Tibial artery (tissue), 4 donors: ENCODE data around the gene FASN.

Source experiments
- DNase-seq, 2 donors: peaks; one replicate each; pipeline ENCODE4 v3.0.0-alpha.2; 2019
- H3K27ac ChIP-seq, 2 donors: fragments of 200-600 bp; sonication (generic) in 1 of 2; 1 replicate in 1 of 2; 2 replicates in 1 of 2; pipeline ENCODE4 v1.5.1; 2018 to 2019; ENCODE audit warnings: mild to moderate bottlenecking in 1 of 2
- H3K27me3 ChIP-seq, 2 donors: fragments of 200-600 bp; sonication (generic) in 1 of 2; one replicate each; pipeline versions ENCODE4 v1.5.1 to v1.6.0; 2016 to 2019
- H3K36me3 ChIP-seq, 3 donors: fragments of 200-600 bp; sonication (generic) in 2 of 3; one replicate each; pipeline ENCODE4 v1.5.1; 2016 to 2019; ENCODE audit warnings: mild to moderate bottlenecking in 2 of 3
- H3K4me1 ChIP-seq, 4 donors: fragments of 200-600 bp; sonication (generic) in 2 of 4; 1 replicate in 3 of 4; 2 replicates in 1 of 4; pipeline ENCODE4 v1.5.1; 2016 to 2019
- H3K4me3 ChIP-seq, 2 donors: fragments of 200-600 bp; sonication (generic) in 1 of 2; 1 replicate in 1 of 2; 2 replicates in 1 of 2; pipeline ENCODE4 v1.5.1; 2018 to 2019; ENCODE audit warnings: mild to moderate bottlenecking in 2 of 2
- H3K9me3 ChIP-seq, 3 donors: fragments of 200-600 bp; sonication (generic) in 1 of 3; one replicate each; pipeline ENCODE4 v1.5.1; 2016 to 2019
- intact Hi-C: fragments of 100-400 bp; cut with DNase I; formaldehyde crosslinking; loops from one replicate; pipeline ENCODE4 v1.15.0; 2023; ENCODE audit warnings: low total_unique reads
- TF ChIP-seq, protein P1 (sequence below), 2 experiments: fragments of 200-600 bp in 1 of 2; fragments of 450-650 bp in 1 of 2; IDR thresholded peaks; one replicate each; pipeline ENCODE4 v1.5.1; 2017 to 2019; ENCODE audit warnings: antibody characterized with exemption in 2 of 2, mild to moderate bottlenecking in 1 of 2, moderate library complexity in 1 of 2

Gene FASN

DNA sequence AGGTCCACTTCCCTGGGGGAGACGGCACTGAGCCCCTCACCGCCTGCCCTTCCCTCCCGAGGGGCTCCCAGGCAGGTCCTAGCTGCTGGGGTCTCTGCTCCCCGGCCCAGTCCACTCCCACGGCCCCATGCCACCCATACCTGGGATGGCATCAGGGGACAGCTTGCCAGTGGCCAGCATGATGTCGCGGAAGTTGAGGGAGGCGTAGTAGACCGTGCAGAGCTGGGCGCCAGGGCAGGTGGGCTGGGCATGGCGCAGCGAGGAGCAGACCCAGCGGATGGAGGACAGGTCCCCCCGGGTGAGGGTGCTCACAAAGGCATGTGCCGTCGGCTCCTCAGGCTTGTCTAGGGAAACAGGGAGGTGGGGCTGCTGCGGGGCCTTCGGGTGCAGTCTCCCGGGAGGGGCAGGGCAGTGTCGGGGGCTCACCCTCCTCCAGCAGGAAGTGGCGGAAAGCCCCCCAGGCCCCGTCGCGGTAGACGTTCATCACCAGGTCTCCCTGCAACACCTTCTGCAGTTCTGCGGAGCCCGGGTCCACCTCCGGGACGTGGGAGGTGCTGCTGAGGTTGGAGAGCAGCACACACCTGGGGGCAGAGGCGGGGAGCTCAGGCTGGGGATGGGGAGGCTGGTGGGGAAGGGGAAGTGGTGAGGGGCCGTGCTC is 13.5 kb downstream of the FASN start:
- TF ChIP-seq, protein P1, sequence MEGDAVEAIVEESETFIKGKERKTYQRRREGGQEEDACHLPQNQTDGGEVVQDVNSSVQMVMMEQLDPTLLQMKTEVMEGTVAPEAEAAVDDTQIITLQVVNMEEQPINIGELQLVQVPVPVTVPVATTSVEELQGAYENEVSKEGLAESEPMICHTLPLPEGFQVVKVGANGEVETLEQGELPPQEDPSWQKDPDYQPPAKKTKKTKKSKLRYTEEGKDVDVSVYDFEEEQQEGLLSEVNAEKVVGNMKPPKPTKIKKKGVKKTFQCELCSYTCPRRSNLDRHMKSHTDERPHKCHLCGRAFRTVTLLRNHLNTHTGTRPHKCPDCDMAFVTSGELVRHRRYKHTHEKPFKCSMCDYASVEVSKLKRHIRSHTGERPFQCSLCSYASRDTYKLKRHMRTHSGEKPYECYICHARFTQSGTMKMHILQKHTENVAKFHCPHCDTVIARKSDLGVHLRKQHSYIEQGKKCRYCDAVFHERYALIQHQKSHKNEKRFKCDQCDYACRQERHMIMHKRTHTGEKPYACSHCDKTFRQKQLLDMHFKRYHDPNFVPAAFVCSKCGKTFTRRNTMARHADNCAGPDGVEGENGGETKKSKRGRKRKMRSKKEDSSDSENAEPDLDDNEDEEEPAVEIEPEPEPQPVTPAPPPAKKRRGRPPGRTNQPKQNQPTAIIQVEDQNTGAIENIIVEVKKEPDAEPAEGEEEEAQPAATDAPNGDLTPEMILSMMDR (IDR thresholded peaks at IDR 0.05), result no peak
- intact Hi-C loops, result no loop called here
- DNase-seq, result no peak

DNA sequence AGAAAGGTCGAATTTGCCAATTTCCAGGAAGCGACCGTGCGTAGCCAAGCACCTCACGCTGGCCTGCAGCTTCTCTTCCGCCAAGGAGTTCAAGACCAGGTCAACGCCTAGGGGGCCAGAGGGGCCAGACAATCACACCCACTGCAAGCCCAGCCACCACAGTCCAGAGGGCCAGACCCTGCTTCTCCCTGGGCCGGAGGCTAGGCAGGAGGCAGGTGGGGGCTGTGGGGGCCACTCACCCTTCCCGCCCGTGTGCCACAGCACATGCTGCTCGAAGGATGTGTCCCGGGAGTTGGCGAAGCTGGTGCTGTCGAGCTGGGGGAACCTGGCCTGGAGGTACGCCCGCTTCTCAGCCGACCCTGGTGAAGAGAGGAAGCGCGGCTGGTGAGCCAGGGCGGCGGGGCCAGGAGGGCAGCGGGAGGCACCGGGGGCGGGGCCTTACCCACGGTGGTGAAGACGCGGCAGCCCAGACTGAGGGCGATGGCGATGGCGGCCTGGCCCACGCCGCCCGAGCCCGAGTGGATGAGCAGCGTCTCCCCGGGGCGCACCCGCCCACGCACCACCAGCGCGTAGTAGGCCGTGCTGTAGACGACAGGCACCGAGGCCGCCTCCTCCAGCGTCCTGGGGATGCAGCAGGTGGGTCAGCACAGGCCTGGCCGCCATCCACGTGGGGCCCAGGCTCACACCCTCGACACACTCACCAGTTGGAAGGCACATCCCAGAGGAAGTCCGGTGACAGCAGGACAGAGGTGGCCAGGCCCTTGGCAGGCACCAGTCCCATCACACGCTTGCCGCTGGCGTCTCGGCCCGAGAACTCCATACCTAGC is 14.3 kb downstream of the FASN start:
- no peak overlapping the region for H3K27ac ChIP-seq
- no peaks in the 10 kb centered on the region for H3K9me3 ChIP-seq
- intact Hi-C loops, result no loop called here
- H3K27me3 ChIP-seq, result no peaks in the 10 kb centered on the region
- TF ChIP-seq, protein P1 (IDR thresholded peaks at IDR 0.05), result no peak
- H3K4me3 ChIP-seq, result no peak overlapping the region
- DNase-seq, result no peak
- H3K36me3 ChIP-seq, result peaks cover 85 to 100% (median 100%) of the 10 kb centered on the region in 3 donors
- H3K4me1 ChIP-seq, result no peaks in the 10 kb centered on the region

More for the DNA sequence above, 13.5 kb downstream of the FASN start:
- H3K27ac ChIP-seq, result no peak overlapping the region
- no peak overlapping the region for H3K4me3 ChIP-seq
- no peaks in the 10 kb centered on the region for H3K9me3 ChIP-seq
- H3K4me1 ChIP-seq, result no peaks in the 10 kb centered on the region
- H3K27me3 ChIP-seq, result no peaks in the 10 kb centered on the region
- H3K36me3 ChIP-seq, result peaks cover 93 to 100% (median 100%) of the 10 kb centered on the region in 3 donors

DNA sequence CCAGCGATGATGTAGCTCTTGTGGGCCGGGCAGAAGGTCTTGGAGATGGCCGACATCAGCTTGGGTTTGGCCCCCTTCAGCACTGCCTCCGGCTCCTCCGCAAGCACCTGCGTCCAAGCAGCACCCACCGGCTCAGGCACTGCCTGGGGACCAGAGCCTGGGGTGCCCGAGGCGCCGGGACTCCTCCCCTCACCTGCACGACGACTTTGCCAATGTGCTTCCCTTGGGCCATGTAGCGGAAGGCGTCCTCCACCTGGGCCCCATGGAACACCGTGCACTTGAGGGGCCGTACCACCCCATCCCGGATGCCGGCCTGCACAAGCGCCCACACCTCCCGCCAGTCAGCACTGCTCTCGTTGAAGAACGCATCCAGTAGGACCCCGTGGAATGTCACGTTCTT is 15.0 kb downstream of the FASN start:
- Histone ChIP-seq H3K4me1 (no peaks in the 10 kb centered on the region), H3K36me3 (peaks cover 80 to 100% (median 99%) of the 10 kb centered on the region in 3 donors), H3K27me3 (no peaks in the 10 kb centered on the region), H3K9me3 (no peaks in the 10 kb centered on the region), H3K4me3 (no peak overlapping the region), H3K27ac (no peak overlapping the region)
- DNase-seq, result no peak
- intact Hi-C loops, result no loop called here
- TF ChIP-seq, protein P1 (IDR thresholded peaks at IDR 0.05), result no peak

DNA sequence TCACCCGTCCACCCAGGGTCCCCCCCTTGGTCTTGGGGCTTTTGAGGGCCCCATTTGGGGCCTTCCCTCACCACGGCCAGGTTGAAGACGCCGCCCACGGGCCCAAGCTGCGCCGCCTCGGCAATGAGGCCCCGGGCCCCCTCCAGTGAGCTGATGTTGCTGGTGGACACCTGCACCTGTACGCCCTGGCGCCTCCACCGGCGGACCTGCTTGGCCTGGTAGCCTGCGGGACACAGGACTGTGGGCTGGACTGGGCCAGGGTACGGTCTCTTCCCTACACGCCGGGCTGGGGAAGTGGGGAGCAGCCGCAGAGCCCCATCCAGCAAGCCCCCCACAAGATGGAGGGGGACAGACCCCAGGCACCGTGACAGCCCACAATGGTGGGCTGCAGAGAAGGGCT is 15.6 kb downstream of the FASN start:
- intact Hi-C loops, result no loop called here
- Histone ChIP-seq H3K4me3 (no peak overlapping the region), H3K36me3 (peaks cover 75 to 97% (median 93%) of the 10 kb centered on the region in 3 donors), H3K4me1 (no peaks in the 10 kb centered on the region), H3K27me3 (no peaks in the 10 kb centered on the region), H3K27ac (no peak overlapping the region), H3K9me3 (no peaks in the 10 kb centered on the region)
- DNase-seq, result no peak
- TF ChIP-seq, protein P1 (IDR thresholded peaks at IDR 0.05), result no peak

DNA sequence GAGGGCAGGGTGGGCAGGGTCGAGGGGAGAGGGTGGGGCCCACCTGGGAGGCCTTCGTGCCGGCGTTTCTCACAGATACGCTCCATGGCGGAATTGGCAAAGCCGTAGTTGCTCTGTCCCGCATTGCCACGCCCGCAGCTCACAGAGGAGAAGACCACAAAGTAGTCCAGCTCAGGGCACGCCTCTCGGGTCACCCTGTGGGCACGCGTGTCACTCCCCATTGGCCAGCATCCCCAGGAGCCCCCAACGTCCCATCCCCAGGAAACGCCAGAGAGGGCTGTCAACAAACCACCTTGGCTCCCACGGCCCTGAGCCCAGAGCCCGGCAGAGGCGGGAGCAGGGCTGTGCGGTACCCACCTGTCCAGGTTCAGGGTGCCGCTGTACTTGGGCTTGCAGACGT is 16.1 kb downstream of the FASN start:
- intact Hi-C loops, result no loop called here

More for the DNA sequence above, 16.1 kb downstream of the FASN start:
- Histone ChIP-seq H3K36me3 (peaks cover 70 to 92% (median 88%) of the 10 kb centered on the region in 3 donors), H3K4me1 (no peaks in the 10 kb centered on the region), H3K27me3 (no peaks in the 10 kb centered on the region), H3K4me3 (no peak overlapping the region), H3K27ac (no peak overlapping the region), H3K9me3 (no peaks in the 10 kb centered on the region)
- TF ChIP-seq, protein P1 (IDR thresholded peaks at IDR 0.05), result no peak
- no peak for DNase-seq
